Non-pigmented ciliary epithelial cell (primary cell): ENCODE data around the gene URI1.

ENCODE experiments used
- DNase-seq: peaks from one replicate; pipeline ENCODE4 v3.0.0-alpha.2; 2010; ENCODE audit warnings: low read depth

Gene URI1

GRCh38 chr19:29971648-29972047 is 29.6 kb downstream of the URI1 start:
- DNase-seq: no peak

DNA sequence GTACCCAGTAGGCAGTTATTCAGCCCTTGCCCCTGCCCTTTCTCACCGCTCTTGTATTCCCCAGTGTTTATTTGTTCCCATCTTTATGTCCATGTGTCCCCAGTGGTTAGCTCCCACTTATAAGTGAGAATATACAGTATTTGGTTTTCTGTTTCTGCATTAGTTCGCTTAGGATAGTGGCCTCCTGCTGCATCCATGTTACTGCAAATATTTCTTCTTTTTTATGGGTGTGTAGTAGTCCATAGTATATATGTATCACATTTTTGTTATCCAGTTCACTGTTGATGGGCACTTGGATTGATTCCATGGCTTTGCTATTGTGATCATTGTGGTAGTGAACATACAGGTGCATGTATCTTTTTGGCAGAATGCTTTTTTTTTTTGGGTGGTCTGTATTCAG is 32.7 kb downstream of the URI1 start:
- DNase-seq: no peak

DNA sequence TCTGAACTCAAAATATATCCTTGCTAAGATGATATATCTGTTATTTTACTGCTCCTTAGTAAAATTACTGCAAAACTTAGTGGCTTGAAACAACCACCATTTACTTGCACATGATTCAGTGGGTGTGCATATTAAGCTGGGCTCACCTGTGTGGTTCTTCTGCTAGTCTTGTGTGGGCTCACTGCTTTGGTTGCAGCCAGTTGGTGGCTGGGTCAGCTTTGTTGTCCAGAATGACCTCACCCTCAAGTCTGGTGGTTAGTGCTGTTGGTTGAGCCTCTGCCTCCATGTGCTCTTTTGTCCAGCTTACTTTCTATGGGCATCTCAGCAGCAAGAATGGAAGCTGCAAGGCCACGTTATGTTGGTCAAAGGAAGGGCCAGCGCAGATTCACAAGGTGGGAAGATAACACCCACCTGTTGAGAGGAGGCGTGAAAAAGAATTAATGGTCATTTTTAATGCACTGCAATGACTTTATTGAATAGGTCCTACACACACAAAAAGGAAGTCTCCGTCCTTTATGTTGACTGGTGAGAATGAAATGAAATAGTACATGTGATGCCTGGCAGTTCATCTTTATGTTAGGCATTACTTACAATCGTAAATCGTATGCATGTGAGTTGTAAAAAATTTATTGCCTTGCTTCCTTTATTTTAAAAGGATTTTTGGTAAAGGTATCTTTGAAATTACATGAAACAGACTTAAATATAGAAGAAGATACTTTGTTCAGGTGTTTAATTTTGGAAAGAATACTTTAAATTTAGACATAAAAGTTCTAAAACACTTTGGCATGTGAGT is 34.3 kb downstream of the URI1 start:
- DNase-seq: no peak

- DNase-seq: no peak
Measured at GRCh38 chr19:29978080-29978479, 36.0 kb downstream of the URI1 start.

GRCh38 chr19:29983568-29983967 is 41.5 kb downstream of the URI1 start:
- DNase-seq: no peak

- DNase-seq: no peak
Measured at GRCh38 chr19:29985196-29985595, 43.2 kb downstream of the URI1 start.

DNA sequence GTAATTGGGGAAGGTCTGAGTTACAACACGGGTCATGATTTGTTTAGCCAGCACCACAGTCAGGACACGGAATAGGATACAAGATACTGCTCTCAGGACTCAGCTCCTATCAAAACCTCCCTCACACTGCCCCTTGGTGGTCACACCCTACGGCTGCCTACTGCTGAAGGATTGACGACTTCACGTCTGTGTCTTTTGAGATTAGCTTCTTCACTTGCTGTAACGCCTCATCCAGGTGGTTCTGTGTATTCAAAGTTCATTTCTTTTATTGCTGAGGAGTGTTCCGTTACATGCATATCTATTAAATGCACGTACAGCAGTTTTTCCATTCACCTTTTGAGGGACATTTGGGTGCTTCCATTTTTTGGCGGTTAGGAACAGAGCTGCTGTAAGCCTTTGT is 46.3 kb downstream of the URI1 start:
- no peak for DNase-seq

GRCh38 chr19:29992233-29992867 is 50.3 kb downstream of the URI1 start:
- no peak for DNase-seq

DNA sequence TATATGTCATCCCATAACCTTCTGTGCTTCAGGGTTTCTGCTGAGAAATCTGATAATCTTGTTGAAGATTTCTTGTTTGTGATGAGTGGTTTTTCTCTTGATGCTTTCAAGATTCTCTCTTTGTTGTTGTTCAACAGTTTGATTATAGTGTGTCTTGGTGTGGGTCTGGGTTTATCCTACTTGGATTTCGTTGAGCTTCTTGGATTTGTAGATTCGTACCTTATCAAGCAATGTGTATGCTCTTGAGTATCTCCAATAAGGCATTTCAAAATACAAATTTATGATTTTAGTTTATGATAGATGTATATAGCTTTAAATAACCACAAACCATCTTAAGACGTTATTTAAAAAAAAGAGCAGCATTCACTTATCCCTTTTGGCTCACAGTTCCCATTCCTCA is 57.5 kb downstream of the URI1 start:
- DNase-seq: no peak

DNA sequence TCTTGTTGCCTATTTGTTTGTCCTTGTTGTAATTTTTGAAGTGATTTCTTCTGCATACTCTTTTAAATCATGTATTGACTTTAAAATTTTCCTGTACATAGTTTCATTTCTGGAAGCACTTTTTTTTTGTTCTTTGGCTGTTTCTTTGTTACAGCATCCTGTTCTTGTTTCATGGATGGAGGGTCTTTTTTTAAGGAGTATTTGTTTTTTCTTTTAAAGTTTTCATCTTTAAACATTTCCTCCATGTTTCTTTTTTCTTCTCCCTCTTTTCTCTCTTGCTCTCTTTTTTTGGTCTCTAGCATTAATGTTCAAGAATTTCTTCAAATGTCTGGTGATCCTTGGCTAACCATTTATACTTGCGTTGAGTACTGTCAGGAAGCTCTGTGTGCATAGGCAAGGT is 58.8 kb downstream of the URI1 start:
- no peak for DNase-seq

- DNase-seq: no peak
Measured at GRCh38 chr19:30001301-30001700, 59.3 kb downstream of the URI1 start.

DNA sequence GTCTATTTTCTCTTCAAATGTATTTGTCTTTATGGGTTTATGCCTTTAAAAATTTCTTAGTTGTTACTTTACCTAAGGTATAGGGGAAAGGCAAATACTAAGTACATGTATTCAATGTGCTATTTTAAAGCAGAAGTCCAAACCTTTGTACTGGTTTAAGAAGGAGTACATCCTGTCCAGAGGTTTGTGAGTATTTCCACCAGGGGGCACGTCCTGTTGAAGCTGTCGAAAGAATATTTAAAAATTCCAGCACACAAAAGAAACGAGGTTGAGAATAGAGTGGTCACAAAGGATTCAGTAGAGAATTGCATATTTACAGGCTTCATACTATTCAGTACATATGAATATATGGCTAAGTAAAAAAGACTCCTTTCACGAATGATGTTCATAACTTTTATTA is 59.8 kb downstream of the URI1 start:
- DNase-seq: peak; percentile 5

DNA sequence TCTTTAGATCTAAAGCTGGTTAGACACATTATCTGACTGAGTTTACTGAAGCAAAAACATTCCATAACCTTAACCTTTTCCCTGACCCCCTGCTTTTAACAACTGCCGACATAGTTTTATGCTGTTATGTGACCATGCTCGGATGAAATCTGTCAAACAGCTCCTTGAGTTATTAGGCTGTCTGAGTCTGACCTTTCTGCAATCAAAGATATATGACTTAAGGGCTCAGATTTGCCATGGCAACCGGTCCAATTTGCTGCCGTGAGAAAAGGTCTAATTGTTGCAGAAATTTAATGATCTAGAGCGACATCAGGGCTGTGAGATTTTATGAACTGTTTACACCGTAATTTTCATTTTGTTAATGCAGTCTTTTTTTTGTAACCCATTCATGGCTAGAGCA is 61.8 kb downstream of the URI1 start:
- no peak for DNase-seq

DNA sequence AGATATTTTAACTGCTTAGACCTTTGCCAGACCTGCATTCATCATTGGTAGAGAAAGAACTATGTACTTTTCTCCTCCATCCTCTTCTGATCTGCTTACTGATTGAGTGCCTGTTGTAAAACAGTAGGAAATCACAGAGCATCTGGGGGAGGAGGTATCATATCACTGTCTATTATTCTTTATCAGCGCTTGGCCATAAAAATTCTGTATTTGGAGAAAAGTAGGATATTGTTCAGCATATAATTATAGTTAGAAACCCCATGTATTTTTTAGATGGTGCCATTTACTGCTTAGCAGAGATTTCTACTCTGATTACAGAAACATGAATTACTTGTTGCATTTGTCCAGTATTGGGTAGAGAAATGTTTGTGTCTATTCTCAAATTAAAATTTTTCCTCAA is 62.4 kb downstream of the URI1 start:
- DNase-seq: no peak

GRCh38 chr19:30006207-30006606 is 64.2 kb downstream of the URI1 start:
- no peak for DNase-seq

DNA sequence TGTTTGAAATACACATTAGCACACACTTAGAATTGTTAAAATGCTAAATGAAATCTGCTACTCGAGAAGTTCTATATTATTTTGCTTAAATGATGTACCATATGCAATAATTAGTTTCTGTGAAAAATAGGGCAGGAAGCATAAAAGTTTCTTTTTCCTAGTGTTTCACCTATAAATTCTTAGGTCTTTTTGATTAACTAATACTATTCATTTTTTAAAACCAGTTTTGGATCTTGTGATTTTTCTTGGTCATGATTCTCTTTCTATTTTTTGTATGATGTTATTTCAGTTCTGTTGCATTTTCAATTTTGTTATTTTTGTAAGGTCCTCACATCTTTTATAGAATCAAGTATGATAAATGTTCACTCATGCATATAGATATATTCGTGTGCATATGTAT is 66.1 kb downstream of the URI1 start:
- DNase-seq: no peak

DNA sequence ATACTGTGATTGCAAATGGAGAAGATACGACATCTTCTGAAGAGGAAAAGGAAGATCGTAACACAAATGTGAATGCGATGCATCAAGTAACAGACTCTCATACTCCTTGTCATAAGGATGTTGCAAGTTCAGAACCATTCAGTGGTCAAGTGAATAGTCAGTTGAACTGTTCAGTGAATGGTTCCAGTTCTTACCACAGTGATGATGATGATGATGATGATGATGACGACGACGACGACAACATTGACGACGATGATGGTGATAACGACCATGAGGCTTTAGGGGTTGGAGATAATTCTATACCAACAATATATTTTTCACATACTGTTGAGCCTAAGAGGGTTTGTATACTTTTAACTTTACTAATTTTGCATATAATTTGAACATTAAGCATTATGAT is 67.0 kb downstream of the URI1 start:
- DNase-seq: no peak

DNA sequence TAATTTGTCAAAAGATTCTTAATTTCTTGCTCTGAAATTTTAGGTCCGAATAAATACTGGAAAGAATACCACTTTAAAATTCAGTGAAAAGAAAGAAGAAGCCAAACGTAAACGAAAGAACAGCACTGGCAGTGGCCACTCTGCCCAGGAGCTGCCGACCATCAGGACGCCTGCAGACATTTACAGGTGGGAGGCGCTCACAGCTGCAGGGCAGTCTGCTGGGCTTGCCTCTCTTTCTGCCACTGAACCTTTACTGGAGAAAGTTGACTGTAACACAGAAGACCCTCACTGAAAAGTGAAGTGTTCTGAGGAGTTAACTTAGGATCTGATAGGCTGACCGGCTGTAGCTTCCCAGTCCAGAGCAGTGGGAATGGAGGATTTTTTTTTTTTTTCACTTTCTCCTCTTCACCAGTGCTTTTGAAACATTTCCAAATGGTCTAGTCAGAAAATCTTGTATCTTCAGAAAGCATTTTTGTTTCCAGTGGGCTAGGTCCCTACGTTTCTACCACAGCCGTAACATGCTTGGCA is 69.1 kb downstream of the URI1 start:
- DNase-seq: no peak

- DNase-seq: no peak
Measured at GRCh38 chr19:30014770-30015169, 72.7 kb downstream of the URI1 start.

DNA sequence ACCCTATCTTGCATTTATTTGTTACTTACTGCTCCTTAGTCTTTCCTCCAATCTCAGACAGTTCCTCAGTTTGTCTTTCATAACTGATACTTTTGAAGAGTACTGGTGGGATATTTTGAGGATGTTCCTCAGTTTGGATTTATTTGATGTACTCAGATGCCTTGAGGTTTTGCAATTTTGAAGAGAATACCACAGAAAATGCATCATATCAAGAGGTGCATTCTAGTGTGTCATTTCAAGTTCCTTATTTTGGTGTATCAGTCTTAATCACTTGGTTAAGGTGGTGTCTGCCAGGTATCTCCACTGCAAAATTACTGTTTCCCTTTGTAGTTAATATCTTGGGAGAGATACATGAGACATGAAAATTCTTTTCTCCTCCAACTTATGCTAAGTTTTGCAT is 75.1 kb downstream of the URI1 start:
- DNase-seq: no peak

DNA sequence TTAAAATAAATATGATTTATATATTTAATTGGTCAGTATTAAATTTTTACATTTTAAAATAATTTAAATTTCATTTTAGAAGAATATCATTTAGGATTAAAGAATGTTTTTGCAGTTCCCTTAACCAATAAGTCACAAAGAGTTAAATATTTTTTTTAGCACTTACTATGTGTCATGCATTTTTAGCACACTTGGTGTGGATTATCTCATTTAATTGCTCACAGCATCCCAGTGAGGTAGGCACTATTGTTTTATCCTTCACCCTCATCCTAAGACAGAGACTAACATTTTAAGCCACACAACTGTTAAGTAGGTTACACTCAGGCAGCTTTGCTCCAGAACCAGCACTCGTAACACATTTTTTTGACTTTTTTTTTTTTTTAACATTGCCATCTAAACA is 78.2 kb downstream of the URI1 start:
- no peak for DNase-seq

- no peak for DNase-seq
Measured at GRCh38 chr19:30022659-30023058, 80.6 kb downstream of the URI1 start.

GRCh38 chr19:30023330-30023729 is 81.3 kb downstream of the URI1 start:
- no peak for DNase-seq

- DNase-seq: no peak
Measured at GRCh38 chr19:30024091-30024490, 82.1 kb downstream of the URI1 start.
